CD4-positive, alpha-beta T cell treated with Interleukin-17A for 4 hours (primary cell): Measurements from ENCODE around the gene SLC29A4.

Experiments
- DNase-seq: peaks from one replicate; pipeline ENCODE4 v3.0.0-alpha.2; 2020; ENCODE audit warnings: mixed read lengths

The SLC29A4 gene

GRCh38 chr7:5324961-5325360 lies 42.2 kb downstream of the SLC29A4 start:
- no peak for DNase-seq

GRCh38 chr7:5330288-5330687 lies 47.5 kb downstream of the SLC29A4 start:
- no peak for DNase-seq

GRCh38 chr7:5332579-5332978 lies 49.8 kb downstream of the SLC29A4 start:
- DNase-seq = no peak

GRCh38 chr7:5333121-5334045 lies 50.6 kb downstream of the SLC29A4 start:
- DNase-seq = no peak

- DNase-seq = no peak
Measured at GRCh38 chr7:5334671-5335070, 51.9 kb downstream of the SLC29A4 start.

GRCh38 chr7:5337047-5337446 lies 54.3 kb downstream of the SLC29A4 start:
- no peak for DNase-seq

- DNase-seq = no peak
Measured at GRCh38 chr7:5339955-5340354, 57.2 kb downstream of the SLC29A4 start.

- no peak for DNase-seq
Measured at GRCh38 chr7:5342631-5343030, 59.9 kb downstream of the SLC29A4 start.

- no peak for DNase-seq
Measured at GRCh38 chr7:5343884-5344283, 61.1 kb downstream of the SLC29A4 start.

- no peak for DNase-seq
Measured at GRCh38 chr7:5344342-5344741, 61.6 kb downstream of the SLC29A4 start.

- no peak for DNase-seq
Measured at GRCh38 chr7:5345171-5345570, 62.4 kb downstream of the SLC29A4 start.

GRCh38 chr7:5345671-5346070 lies 62.9 kb downstream of the SLC29A4 start:
- no peak for DNase-seq

GRCh38 chr7:5348134-5349004 lies 65.6 kb downstream of the SLC29A4 start:
- DNase-seq = no peak

- no peak for DNase-seq
Measured at GRCh38 chr7:5349005-5349380, 66.2 kb downstream of the SLC29A4 start.

- DNase-seq = no peak
Measured at GRCh38 chr7:5349437-5350173, 66.9 kb downstream of the SLC29A4 start.

- DNase-seq = no peak
Measured at GRCh38 chr7:5350174-5350463, 67.4 kb downstream of the SLC29A4 start.

GRCh38 chr7:5350600-5351385 lies 68.0 kb downstream of the SLC29A4 start:
- DNase-seq = no peak

- DNase-seq = no peak
Measured at GRCh38 chr7:5351507-5352265, 68.9 kb downstream of the SLC29A4 start.

GRCh38 chr7:5352440-5353010 lies 69.8 kb downstream of the SLC29A4 start:
- DNase-seq = no peak

GRCh38 chr7:5354460-5355232 lies 71.9 kb downstream of the SLC29A4 start:
- DNase-seq = no peak
